CD14-positive monocyte (primary cell): Measurements from ENCODE around the gene WWC2. TPM values are rescaled to one million over a fixed set of nuclear protein-coding genes. Genes with fewer than 3 reads are reported as not detected.

Experiments used
- DNase-seq, 3 donors: peaks; one replicate each; pipeline ENCODE4 v3.0.0-alpha.2; 2011 to 2022
- H2AFZ ChIP-seq: 2 replicates; pipeline ENCODE4 v1.6.0; 2012; ENCODE audit warnings: mild to moderate bottlenecking, low read depth, low read length, inconsistent platforms; ENCODE audit not compliant: insufficient read depth, poor library complexity, severe bottlenecking
- H3K27ac ChIP-seq, 2 donors: 1 replicate in 1 of 2; 2 replicates in 1 of 2; pipeline ENCODE4 v1.5.1; 2012 to 2013; ENCODE audit warnings: low read length in 2 of 2, control low read depth in 1 of 2, inconsistent platforms in 1 of 2, low read depth in 1 of 2, mild to moderate bottlenecking in 1 of 2
- H3K27me3 ChIP-seq, 2 donors: one replicate each; pipeline versions ENCODE4 v1.6.0 to v1.6.1; 2011 to 2013; ENCODE audit warnings: low read length in 2 of 2; ENCODE audit not compliant: control insufficient read depth in 2 of 2, insufficient read depth in 2 of 2
- H3K36me3 ChIP-seq, 2 donors: replicated peaks in 1 of 2; 1 replicate in 1 of 2; 2 replicates in 1 of 2; pipeline versions ENCODE4 v1.5.1 to v1.6.1; 2012 to 2013; ENCODE audit warnings: low read length in 2 of 2, control low read depth in 1 of 2, inconsistent platforms in 1 of 2, mild to moderate bottlenecking in 1 of 2; ENCODE audit not compliant: insufficient read depth in 2 of 2, control insufficient read depth in 1 of 2
- H3K4me1 ChIP-seq, 2 donors: 1 replicate in 1 of 2; 2 replicates in 1 of 2; pipeline versions ENCODE4 v1.5.1 to v1.6.1; 2012 to 2013; ENCODE audit warnings: low read length in 2 of 2, control low read depth in 1 of 2, inconsistent platforms in 1 of 2, mild to moderate bottlenecking in 1 of 2, moderate library complexity in 1 of 2; ENCODE audit not compliant: insufficient read depth in 2 of 2, control insufficient read depth in 1 of 2
- H3K4me2 ChIP-seq: replicated peaks from 2 replicates; pipeline ENCODE3; 2012; ENCODE audit warnings: low read length, moderate library complexity, mild to moderate bottlenecking; ENCODE audit not compliant: poor library complexity, severe bottlenecking; ENCODE audit errors: extremely low read depth
- H3K4me3 ChIP-seq, 3 experiments: fragments of 200-600 bp in 1 of 3; sonication (generic) in 1 of 3; replicated peaks in 1 of 3; 1 replicate in 2 of 3; 2 replicates in 1 of 3; pipeline ENCODE4 v1.5.1; 2011 to 2013; ENCODE audit warnings: low read length in 3 of 3, mild to moderate bottlenecking in 3 of 3, control low read depth in 2 of 3, low read depth in 2 of 3, inconsistent platforms in 1 of 3, moderate library complexity in 1 of 3
- H3K79me2 ChIP-seq: 2 replicates; pipeline ENCODE4 v1.6.0; 2012; ENCODE audit warnings: mild to moderate bottlenecking, control low read depth, inconsistent platforms, low read length, moderate library complexity; ENCODE audit not compliant: insufficient read depth
- H3K9ac ChIP-seq: 2 replicates; pipeline ENCODE4 v1.6.0; 2017; ENCODE audit warnings: low read length, mild to moderate bottlenecking; ENCODE audit not compliant: insufficient read depth, poor library complexity, severe bottlenecking
- H3K9me3 ChIP-seq, 2 donors: replicated peaks in 1 of 2; 1 replicate in 1 of 2; 2 replicates in 1 of 2; pipeline versions ENCODE4 v1.5.1 to v1.6.1; 2012 to 2013; ENCODE audit warnings: low read length in 2 of 2, control low read depth in 1 of 2; ENCODE audit not compliant: control insufficient read depth in 1 of 2, insufficient read depth in 1 of 2
- H4K20me1 ChIP-seq: 2 replicates; pipeline ENCODE4 v1.6.0; 2012; ENCODE audit warnings: mild to moderate bottlenecking, low read length, control low read depth, moderate library complexity; ENCODE audit not compliant: insufficient read depth
- H3K27ac Mint-ChIP-seq, 7 donors: one replicate each; pipeline ENCODE4 v1.8.0; 2020; ENCODE audit warnings: mild to moderate bottlenecking in 7 of 7, mixed read lengths in 7 of 7, moderate library complexity in 6 of 7, inconsistent platforms in 2 of 7
- H3K27me3 Mint-ChIP-seq, 3 donors: one replicate each; pipeline ENCODE4 v1.8.0; 2021 to 2022; ENCODE audit warnings: low read depth in 3 of 3, mild to moderate bottlenecking in 3 of 3, mixed read lengths in 3 of 3, moderate library complexity in 3 of 3, inconsistent platforms in 1 of 3
- H3K36me3 Mint-ChIP-seq, 2 donors: one replicate each; pipeline ENCODE4 v1.8.0; 2020; ENCODE audit warnings: mixed read lengths in 2 of 2, inconsistent platforms in 1 of 2, mild to moderate bottlenecking in 1 of 2
- H3K4me1 Mint-ChIP-seq: one replicate; pipeline ENCODE4 v1.8.0; 2020; ENCODE audit warnings: mild to moderate bottlenecking, mixed read lengths
- H3K4me3 Mint-ChIP-seq, 2 donors: one replicate each; pipeline ENCODE4 v1.8.0; 2020; ENCODE audit warnings: mild to moderate bottlenecking in 2 of 2, mixed read lengths in 2 of 2, moderate library complexity in 1 of 2
- H3K9me3 Mint-ChIP-seq, 7 donors: one replicate each; pipeline ENCODE4 v1.8.0; 2020 to 2022; ENCODE audit warnings: mixed read lengths in 7 of 7, mild to moderate bottlenecking in 6 of 7, moderate library complexity in 6 of 7, inconsistent platforms in 2 of 7
- CTCF ChIP-seq: fragments of 200-600 bp; IDR thresholded peaks from one replicate; pipeline ENCODE4 v1.8.0; 2022; ENCODE audit warnings: antibody characterized with exemption, mild to moderate bottlenecking
- WGBS: methylation state at CpG from one replicate; pipeline ENCODE4 v1.1.5; 2013; ENCODE audit warnings: missing lambda C conversion rate; ENCODE audit not compliant: insufficient coverage; 5-methylcytosine and 5-hydroxymethylcytosine counted together
- intact Hi-C, 2 donors: fragments of 100-400 bp; cut with micrococcal nuclease; formaldehyde crosslinking; loops; one replicate each; pipeline versions ENCODE4 v1.15.0 to v1.15.1; 2023
- polyA plus RNA-seq, 3 donors: library from polyadenylated mRNA; depleted of rRNA in 1 of 3; unstranded in 2 of 3; stranded (reverse) in 1 of 3; fragments of 300-500 nt in 2 of 3; fragments of >200 nt in 1 of 3; fragmentation: Illumina TruSeq in 2 of 3; gene quantifications; 1 replicate in 2 of 3; 2 replicates in 1 of 3; pipeline ENCODE4 v1.2.3, GENCODE V29; 2012 to 2021

Gene WWC2
- polyA plus RNA-seq, 3 donors = 1.9 to 3.8 (median 2.9) TPM

DNA sequence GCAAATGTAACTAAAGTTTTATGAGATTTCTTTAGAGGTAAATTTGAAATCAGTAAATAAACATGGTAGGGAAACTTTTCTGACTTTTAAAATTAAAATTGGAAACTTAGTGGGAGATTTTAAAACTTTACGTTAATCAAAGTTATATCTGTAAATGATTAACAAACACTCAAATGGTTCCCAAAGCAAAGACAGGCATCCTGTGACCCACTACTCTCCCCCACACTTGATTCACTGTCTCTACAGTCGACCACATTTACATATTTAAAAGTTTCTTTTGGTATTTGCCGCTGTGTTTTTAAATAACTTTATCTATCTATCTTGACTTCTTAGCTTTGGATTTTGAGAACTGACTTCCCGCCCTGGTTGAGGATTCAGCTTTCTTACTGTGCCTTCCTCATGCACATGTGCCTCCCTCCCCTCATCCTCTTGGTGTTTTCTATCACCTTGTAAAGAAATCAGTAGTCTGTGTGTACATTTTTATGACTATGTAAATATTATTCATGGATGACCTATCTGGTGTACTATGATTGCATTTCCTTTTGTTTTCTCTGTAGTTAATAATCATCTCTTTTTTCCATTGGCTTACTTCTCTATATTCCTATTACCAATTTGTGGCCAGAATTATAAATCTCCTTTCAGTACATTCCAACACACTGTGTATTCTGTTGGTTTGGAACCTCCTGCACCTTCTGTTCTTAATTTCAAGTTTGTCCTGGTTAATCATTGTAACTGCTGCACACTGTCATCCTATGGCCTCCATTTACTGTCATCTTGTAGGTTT is 72.6 kb downstream of the WWC2 start:
- Mint-ChIP-seq H3K9me3 (peaks cover 0 to 2% (median 0%) of the 10 kb centered on the region in 7 donors), H3K27me3 (peaks cover 0 to 1% (median 0%) of the 10 kb centered on the region in 3 donors), H3K36me3 (no peaks in the 10 kb centered on the region), H3K4me1 (no peaks in the 10 kb centered on the region), H3K4me3 (no peak overlapping the region), H3K27ac (no peak overlapping the region)
- intact Hi-C loops = no loop called here
- WGBS = no CpG with 5 or more reads among the region's 4 CpGs
- Histone ChIP-seq H3K36me3 (no peaks in the 10 kb centered on the region), H3K4me1 (no peaks in the 10 kb centered on the region), H3K4me3 (no peak overlapping the region), H3K9me3 (no peaks in the 10 kb centered on the region), H4K20me1 (no peaks in the 10 kb centered on the region), H3K4me2 (no peak overlapping the region), H3K27ac (no peak overlapping the region), H2AFZ (no peak overlapping the region), H3K79me2 (no peaks in the 10 kb centered on the region), H3K9ac (no peak overlapping the region), H3K27me3 (no peaks in the 10 kb centered on the region)
- no peak for TF ChIP-seq CTCF
- DNase-seq = no peak

- intact Hi-C loops = no loop called here
- no peak overlapping the region for H3K27ac ChIP-seq
- H3K79me2 ChIP-seq = no peaks in the 10 kb centered on the region
- H3K9me3 Mint-ChIP-seq = peaks cover 0 to 2% (median 0%) of the 10 kb centered on the region in 7 donors
- no peak for TF ChIP-seq CTCF
- H3K27me3 Mint-ChIP-seq = peaks cover 0 to 1% (median 0%) of the 10 kb centered on the region in 3 donors
- no peaks in the 10 kb centered on the region for H3K4me1 ChIP-seq
- no peaks in the 10 kb centered on the region for H3K27me3 ChIP-seq
- no peaks in the 10 kb centered on the region for H3K9me3 ChIP-seq
- H3K36me3 Mint-ChIP-seq = no peaks in the 10 kb centered on the region
- no peak overlapping the region for H3K4me3 Mint-ChIP-seq
- no peak overlapping the region for H3K4me3 ChIP-seq
- no peaks in the 10 kb centered on the region for H4K20me1 ChIP-seq
- H3K27ac Mint-ChIP-seq = peak overlapping the region in 1 of 7 donors; percentile 36
- H3K9ac ChIP-seq = no peak overlapping the region
- H3K4me2 ChIP-seq = no peak overlapping the region
- DNase-seq = no peak
- H3K4me1 Mint-ChIP-seq = no peaks in the 10 kb centered on the region
- H3K36me3 ChIP-seq = no peaks in the 10 kb centered on the region
- 100% methylated on average over 1 of the region's 1 CpG for WGBS
- no peak overlapping the region for H2AFZ ChIP-seq
Measured at GRCh38 chr4:183172881-183173280, 73.8 kb downstream of the WWC2 start.
